Testis (tissue), 2 donors: ENCODE data around the gene CENATAC.

ENCODE experiments used
- POLR2A ChIP-seq: fragments of 450-650 bp; IDR thresholded peaks from one replicate; pipeline ENCODE4 v1.6.1; 2017; ENCODE audit warnings: antibody characterized with exemption, mild to moderate bottlenecking, moderate library complexity
- TF ChIP-seq, protein P1 (sequence below), 3 experiments: fragments of 450-650 bp in 2 of 3; fragments of 200-600 bp in 1 of 3; sonication (generic) in 1 of 3; IDR thresholded peaks; one replicate each; pipeline ENCODE4 v1.5.1; 2016 to 2019; ENCODE audit warnings: antibody characterized with exemption in 3 of 3, mild to moderate bottlenecking in 2 of 3, moderate library complexity in 1 of 3

DNA sequence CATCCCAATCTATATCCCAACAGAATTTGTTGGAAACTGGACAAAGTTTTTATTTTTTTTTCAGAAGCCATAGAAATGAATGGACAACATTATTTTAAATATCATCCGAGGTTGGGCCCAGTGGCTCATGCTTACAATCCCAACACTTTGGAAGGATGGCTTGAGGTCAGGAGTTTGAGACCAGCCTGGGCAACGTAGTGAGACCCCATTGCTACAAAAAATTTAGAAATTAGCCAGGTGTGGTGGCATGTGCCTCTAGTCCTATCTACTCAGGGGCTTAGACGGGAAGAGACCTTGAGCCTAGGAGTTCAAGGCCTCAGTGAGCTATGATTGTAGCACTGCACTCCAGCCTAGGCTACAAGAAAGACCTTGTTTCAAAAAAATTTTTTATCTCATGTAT, 36.9 kb downstream of the CENATAC start:
- no peak for TF ChIP-seq POLR2A
- TF ChIP-seq, protein P1, sequence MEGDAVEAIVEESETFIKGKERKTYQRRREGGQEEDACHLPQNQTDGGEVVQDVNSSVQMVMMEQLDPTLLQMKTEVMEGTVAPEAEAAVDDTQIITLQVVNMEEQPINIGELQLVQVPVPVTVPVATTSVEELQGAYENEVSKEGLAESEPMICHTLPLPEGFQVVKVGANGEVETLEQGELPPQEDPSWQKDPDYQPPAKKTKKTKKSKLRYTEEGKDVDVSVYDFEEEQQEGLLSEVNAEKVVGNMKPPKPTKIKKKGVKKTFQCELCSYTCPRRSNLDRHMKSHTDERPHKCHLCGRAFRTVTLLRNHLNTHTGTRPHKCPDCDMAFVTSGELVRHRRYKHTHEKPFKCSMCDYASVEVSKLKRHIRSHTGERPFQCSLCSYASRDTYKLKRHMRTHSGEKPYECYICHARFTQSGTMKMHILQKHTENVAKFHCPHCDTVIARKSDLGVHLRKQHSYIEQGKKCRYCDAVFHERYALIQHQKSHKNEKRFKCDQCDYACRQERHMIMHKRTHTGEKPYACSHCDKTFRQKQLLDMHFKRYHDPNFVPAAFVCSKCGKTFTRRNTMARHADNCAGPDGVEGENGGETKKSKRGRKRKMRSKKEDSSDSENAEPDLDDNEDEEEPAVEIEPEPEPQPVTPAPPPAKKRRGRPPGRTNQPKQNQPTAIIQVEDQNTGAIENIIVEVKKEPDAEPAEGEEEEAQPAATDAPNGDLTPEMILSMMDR (IDR thresholded peaks at IDR 0.05), result no peak
